ENCODE measurements around the gene PAX2. TPM values are rescaled to one million over a fixed set of nuclear protein-coding genes. Genes with fewer than 3 reads are reported as not detected.

The PAX2 gene
- total RNA-seq, 5 donors from 2014 or later (not counting 1 experiment from before 2014, with no cell fraction given), result not detected

DNA sequence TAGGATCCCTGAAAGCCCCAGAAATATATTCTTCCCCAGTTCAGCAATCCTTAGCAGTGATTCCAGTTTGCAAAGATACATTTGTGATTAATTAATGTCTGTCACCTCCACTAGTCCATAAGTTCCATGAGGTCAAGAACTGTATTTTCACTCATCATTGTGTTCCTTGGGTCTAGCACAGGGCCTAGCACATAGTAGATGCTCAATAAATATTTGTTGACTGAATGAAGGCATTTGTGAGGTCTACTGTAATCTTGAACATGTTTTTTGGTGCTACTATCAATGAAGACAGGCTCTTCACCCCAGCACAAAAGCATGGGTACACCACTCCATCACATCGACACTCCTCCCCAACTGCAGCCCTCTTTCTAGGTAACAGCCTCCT, 30.8 kb upstream of the PAX2 start:
- DNase-seq (no peak), ATAC-seq (replicated peaks in 1 of 4) (no peak)
- ChIA-PET CTCF (no interaction called here), POLR2A (no interaction called here)
- peaks cover 23 to 66% of the 10 kb centered on the region in 2 experiments for H3K27me3 ChIP-seq (replicated peaks in 1 of 2; ENCODE audit: control insufficient read depth in 2 of 2, extremely low read depth in 1 of 2, insufficient read depth in 2 of 2, low read length in 1 of 2)
- WGBS (ENCODE audit: insufficient coverage), result no CpG with 5 or more reads among the region's 1 CpG
- no peaks in the 10 kb centered on the region for H3K9me3 Mint-ChIP-seq
- peaks cover 0 to 3% of the 10 kb centered on the region in 2 experiments for H3K4me1 ChIP-seq (ENCODE audit: control insufficient read depth in 1 of 2, extremely low read depth in 1 of 2, insufficient read depth in 2 of 2, low read length in 2 of 2)
- no peak overlapping the region for H3K27ac Mint-ChIP-seq
- no peak overlapping the region for H3K27ac ChIP-seq (ENCODE audit: low read length)
- no peaks in the 10 kb centered on the region for H3K36me3 Mint-ChIP-seq
- H3K4me3 Mint-ChIP-seq, result peak overlapping the region in 1 of 3 donors; percentile 70
- peaks cover 13 to 18% (median 16%) of the 10 kb centered on the region in 3 donors for H3K4me1 Mint-ChIP-seq
- no peaks in the 10 kb centered on the region for H3K9me3 ChIP-seq
- no peak overlapping the region for H3K4me3 ChIP-seq (ENCODE audit: control insufficient read depth in 1 of 2, extremely low read depth in 1 of 2, low read length in 1 of 2)
- peaks cover 81% of the 10 kb centered on the region in 2 donors for H3K27me3 Mint-ChIP-seq
- no peaks in the 10 kb centered on the region for H3K36me3 ChIP-seq (ENCODE audit: control insufficient read depth in 2 of 2, extremely low read depth in 1 of 2, insufficient read depth in 1 of 2, low read length in 1 of 2)

DNA sequence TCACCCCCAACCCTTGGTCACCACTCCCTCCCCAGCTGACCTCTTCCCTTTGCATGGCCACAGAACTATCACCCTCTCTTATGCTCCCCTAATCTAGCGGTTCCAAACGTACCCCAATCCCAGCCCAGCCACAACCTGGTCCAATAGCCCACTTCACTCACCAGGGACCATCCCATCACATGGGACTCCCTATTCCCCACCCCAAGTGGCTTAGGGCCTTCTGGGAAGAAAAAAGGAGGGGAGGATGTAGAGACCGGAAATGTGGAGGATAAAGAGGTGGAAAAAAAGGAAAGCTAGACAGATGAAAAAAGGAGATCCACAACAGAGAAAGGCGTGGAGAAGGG, 30.3 kb upstream of the PAX2 start:
- POLR2A ChIA-PET, result no interaction called here
- H3K27me3 ChIP-seq (replicated peaks in 1 of 2; ENCODE audit: control insufficient read depth in 2 of 2, extremely low read depth in 1 of 2, insufficient read depth in 2 of 2, low read length in 1 of 2), result peaks cover 23 to 62% of the 10 kb centered on the region in 2 experiments
- no peaks in the 10 kb centered on the region for H3K9me3 Mint-ChIP-seq
- H3K27ac ChIP-seq (ENCODE audit: low read length), result no peak overlapping the region
- H3K4me1 ChIP-seq (ENCODE audit: control insufficient read depth in 1 of 2, extremely low read depth in 1 of 2, insufficient read depth in 2 of 2, low read length in 2 of 2), result peaks cover 0 to 3% of the 10 kb centered on the region in 2 experiments
- peaks cover 84 to 85% of the 10 kb centered on the region in 2 donors for H3K27me3 Mint-ChIP-seq
- no peak for ATAC-seq (replicated peaks in 1 of 4)
- no peak for DNase-seq
- CTCF ChIA-PET, result no interaction called here
- H3K9me3 ChIP-seq, result no peaks in the 10 kb centered on the region
- peak overlapping the region in 2 of 3 donors; percentile 50 to 70 for H3K4me3 Mint-ChIP-seq
- peak overlapping the region in 1 of 2 donors; percentile 6 for H3K4me3 ChIP-seq (ENCODE audit: control insufficient read depth in 1 of 2, extremely low read depth in 1 of 2, low read length in 1 of 2)
- peaks cover 13 to 18% (median 16%) of the 10 kb centered on the region in 3 donors for H3K4me1 Mint-ChIP-seq
- 43% methylated on average over 4 of the region's 4 CpGs for WGBS (ENCODE audit: insufficient coverage)
- no peaks in the 10 kb centered on the region for H3K36me3 ChIP-seq (ENCODE audit: control insufficient read depth in 2 of 2, extremely low read depth in 1 of 2, insufficient read depth in 1 of 2, low read length in 1 of 2)
- H3K27ac Mint-ChIP-seq, result no peak overlapping the region
- H3K36me3 Mint-ChIP-seq, result no peaks in the 10 kb centered on the region

DNA sequence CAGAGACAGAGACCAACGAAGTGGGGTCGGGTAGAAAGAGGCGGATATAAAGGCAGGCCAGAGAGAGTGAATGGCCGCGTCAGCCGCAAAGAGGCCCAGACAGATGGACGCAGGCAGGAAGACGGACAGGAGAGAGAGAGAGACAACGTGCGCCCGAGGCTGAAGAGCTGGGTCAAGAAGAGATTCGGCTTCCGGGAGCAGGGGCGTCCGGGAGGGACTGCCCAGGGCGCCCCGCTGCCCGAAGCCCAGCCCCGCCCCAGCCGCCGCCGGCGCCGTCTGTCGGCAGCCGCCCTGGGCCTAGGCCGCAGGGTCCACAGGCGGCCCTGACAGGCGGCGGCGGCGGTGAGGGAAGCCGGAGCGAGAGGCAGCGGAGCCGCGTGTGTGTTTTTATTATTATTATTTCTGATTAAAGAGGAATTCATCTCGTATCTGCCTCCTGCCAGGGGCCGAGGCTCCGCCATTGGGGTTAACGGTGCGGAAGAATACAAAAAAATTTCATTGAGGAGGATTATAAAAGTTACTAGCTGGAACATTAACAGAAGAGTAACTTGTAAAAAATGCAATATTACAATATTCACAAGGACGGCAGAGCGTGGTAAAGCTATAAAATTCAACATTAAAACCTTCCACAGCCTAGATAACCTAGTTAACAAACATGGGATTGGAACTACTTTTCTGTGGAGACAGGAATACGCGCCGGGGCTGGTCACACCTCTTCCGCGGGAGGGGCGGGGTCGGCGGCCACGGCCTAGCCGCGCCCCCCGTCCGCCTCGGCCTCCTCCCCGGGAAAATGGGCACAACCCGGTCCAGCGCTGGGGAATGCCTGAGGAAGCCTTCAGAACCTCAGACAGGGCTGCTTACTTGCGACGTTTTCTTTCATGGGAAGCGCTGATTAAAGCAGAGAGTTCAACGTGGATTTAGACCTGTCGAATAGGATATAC, 29.7 kb upstream of the PAX2 start:
- Histone ChIP-seq H3K9me3 (no peaks in the 10 kb centered on the region), H3K27ac (ENCODE audit: low read length) (no peak overlapping the region), H3K4me3 (ENCODE audit: control insufficient read depth in 1 of 2, extremely low read depth in 1 of 2, low read length in 1 of 2) (peak overlapping the region in 1 of 2 donors; percentile 6), H3K27me3 (replicated peaks in 1 of 2; ENCODE audit: control insufficient read depth in 2 of 2, extremely low read depth in 1 of 2, insufficient read depth in 2 of 2, low read length in 1 of 2) (peaks cover 24 to 59% of the 10 kb centered on the region in 2 experiments), H3K36me3 (ENCODE audit: control insufficient read depth in 2 of 2, extremely low read depth in 1 of 2, insufficient read depth in 1 of 2, low read length in 1 of 2) (no peaks in the 10 kb centered on the region), H3K4me1 (ENCODE audit: control insufficient read depth in 1 of 2, extremely low read depth in 1 of 2, insufficient read depth in 2 of 2, low read length in 2 of 2) (peaks cover 0 to 3% of the 10 kb centered on the region in 2 experiments)
- WGBS (ENCODE audit: insufficient coverage), result 12% methylated on average over 59 of the region's 66 CpGs
- Mint-ChIP-seq H3K27ac (no peak overlapping the region), H3K4me1 (peaks cover 13 to 18% (median 16%) of the 10 kb centered on the region in 3 donors), H3K4me3 (peak overlapping the region in 2 of 3 donors; percentile 50 to 70), H3K36me3 (no peaks in the 10 kb centered on the region), H3K9me3 (no peaks in the 10 kb centered on the region), H3K27me3 (peaks cover 86 to 87% of the 10 kb centered on the region in 2 donors)
- DNase-seq (no peak), ATAC-seq (replicated peaks in 1 of 4) (no peak)
- ChIA-PET POLR2A (no interaction called here), CTCF (no interaction called here)

GRCh38 chr10:100717166-100717565, 28.2 kb upstream of the PAX2 start:
- DNase-seq (no peak), ATAC-seq (replicated peaks in 1 of 4) (no peak)
- Mint-ChIP-seq H3K36me3 (no peaks in the 10 kb centered on the region), H3K27ac (no peak overlapping the region), H3K4me1 (peaks cover 13 to 18% (median 16%) of the 10 kb centered on the region in 3 donors), H3K27me3 (peaks cover 82 to 83% of the 10 kb centered on the region in 2 donors), H3K4me3 (no peak overlapping the region), H3K9me3 (no peaks in the 10 kb centered on the region)
- H3K36me3 ChIP-seq (ENCODE audit: control insufficient read depth in 2 of 2, extremely low read depth in 1 of 2, insufficient read depth in 1 of 2, low read length in 1 of 2), result no peaks in the 10 kb centered on the region
- ChIA-PET CTCF (no interaction called here), POLR2A (no interaction called here)
- H3K27me3 ChIP-seq (replicated peaks in 1 of 2; ENCODE audit: control insufficient read depth in 2 of 2, extremely low read depth in 1 of 2, insufficient read depth in 2 of 2, low read length in 1 of 2), result peaks cover 16 to 47% of the 10 kb centered on the region in 2 experiments
- no peak overlapping the region for H3K27ac ChIP-seq (ENCODE audit: low read length)
- no peaks in the 10 kb centered on the region for H3K9me3 ChIP-seq
- no peak overlapping the region for H3K4me3 ChIP-seq (ENCODE audit: control insufficient read depth in 1 of 2, extremely low read depth in 1 of 2, low read length in 1 of 2)
- peaks cover 0 to 3% of the 10 kb centered on the region in 2 experiments for H3K4me1 ChIP-seq (ENCODE audit: control insufficient read depth in 1 of 2, extremely low read depth in 1 of 2, insufficient read depth in 2 of 2, low read length in 2 of 2)

GRCh38 chr10:100718197-100718742, 27.1 kb upstream of the PAX2 start:
- Mint-ChIP-seq H3K4me3 (no peak overlapping the region), H3K36me3 (no peaks in the 10 kb centered on the region), H3K9me3 (no peaks in the 10 kb centered on the region), H3K27ac (no peak overlapping the region), H3K27me3 (peaks cover 80 to 82% of the 10 kb centered on the region in 2 donors), H3K4me1 (peaks cover 14 to 19% (median 16%) of the 10 kb centered on the region in 3 donors)
- CTCF ChIA-PET, result no interaction called here
- H3K36me3 ChIP-seq (ENCODE audit: control insufficient read depth in 2 of 2, extremely low read depth in 1 of 2, insufficient read depth in 1 of 2, low read length in 1 of 2), result no peaks in the 10 kb centered on the region
- H3K9me3 ChIP-seq, result no peaks in the 10 kb centered on the region
- no peak overlapping the region for H3K27ac ChIP-seq (ENCODE audit: low read length)
- peaks cover 17 to 46% of the 10 kb centered on the region in 2 experiments for H3K27me3 ChIP-seq (replicated peaks in 1 of 2; ENCODE audit: control insufficient read depth in 2 of 2, extremely low read depth in 1 of 2, insufficient read depth in 2 of 2, low read length in 1 of 2)
- ATAC-seq (replicated peaks in 1 of 4), result no peak
- no peak overlapping the region for H3K4me3 ChIP-seq (ENCODE audit: control insufficient read depth in 1 of 2, extremely low read depth in 1 of 2, low read length in 1 of 2)
- POLR2A ChIA-PET, result no interaction called here
- H3K4me1 ChIP-seq (ENCODE audit: control insufficient read depth in 1 of 2, extremely low read depth in 1 of 2, insufficient read depth in 2 of 2, low read length in 2 of 2), result peaks cover 0 to 3% of the 10 kb centered on the region in 2 experiments
- DNase-seq, result no peak
- WGBS (ENCODE audit: insufficient coverage), result no CpG with 5 or more reads among the region's 1 CpG

GRCh38 chr10:100723180-100723579, 22.2 kb upstream of the PAX2 start:
- H3K27me3 Mint-ChIP-seq, result peaks cover 79 to 81% of the 10 kb centered on the region in 2 donors
- no peaks in the 10 kb centered on the region for H3K36me3 Mint-ChIP-seq
- H3K4me1 Mint-ChIP-seq, result peaks cover 2 to 12% (median 5%) of the 10 kb centered on the region in 3 donors
- no peaks in the 10 kb centered on the region for H3K9me3 Mint-ChIP-seq
- Histone ChIP-seq H3K4me3 (ENCODE audit: control insufficient read depth in 1 of 2, extremely low read depth in 1 of 2, low read length in 1 of 2) (no peak overlapping the region), H3K27ac (ENCODE audit: low read length) (no peak overlapping the region), H3K4me1 (ENCODE audit: control insufficient read depth in 1 of 2, extremely low read depth in 1 of 2, insufficient read depth in 2 of 2, low read length in 2 of 2) (no peaks in the 10 kb centered on the region), H3K27me3 (replicated peaks in 1 of 2; ENCODE audit: control insufficient read depth in 2 of 2, extremely low read depth in 1 of 2, insufficient read depth in 2 of 2, low read length in 1 of 2) (peaks cover 21 to 52% of the 10 kb centered on the region in 2 experiments), H3K36me3 (ENCODE audit: control insufficient read depth in 2 of 2, extremely low read depth in 1 of 2, insufficient read depth in 1 of 2, low read length in 1 of 2) (no peaks in the 10 kb centered on the region), H3K9me3 (no peaks in the 10 kb centered on the region)
- POLR2A ChIA-PET, result no interaction called here
- H3K4me3 Mint-ChIP-seq, result peak overlapping the region in 1 of 3 donors; percentile 64
- DNase-seq (no peak), ATAC-seq (replicated peaks in 1 of 4) (no peak)
- peak overlapping the region in 1 of 2 donors; percentile 7 for H3K27ac Mint-ChIP-seq
- WGBS (ENCODE audit: insufficient coverage), result 64% methylated on average over 2 of the region's 5 CpGs
- CTCF ChIA-PET, result no interaction called here
